ENCODE data around the gene TMCO6.

DNA sequence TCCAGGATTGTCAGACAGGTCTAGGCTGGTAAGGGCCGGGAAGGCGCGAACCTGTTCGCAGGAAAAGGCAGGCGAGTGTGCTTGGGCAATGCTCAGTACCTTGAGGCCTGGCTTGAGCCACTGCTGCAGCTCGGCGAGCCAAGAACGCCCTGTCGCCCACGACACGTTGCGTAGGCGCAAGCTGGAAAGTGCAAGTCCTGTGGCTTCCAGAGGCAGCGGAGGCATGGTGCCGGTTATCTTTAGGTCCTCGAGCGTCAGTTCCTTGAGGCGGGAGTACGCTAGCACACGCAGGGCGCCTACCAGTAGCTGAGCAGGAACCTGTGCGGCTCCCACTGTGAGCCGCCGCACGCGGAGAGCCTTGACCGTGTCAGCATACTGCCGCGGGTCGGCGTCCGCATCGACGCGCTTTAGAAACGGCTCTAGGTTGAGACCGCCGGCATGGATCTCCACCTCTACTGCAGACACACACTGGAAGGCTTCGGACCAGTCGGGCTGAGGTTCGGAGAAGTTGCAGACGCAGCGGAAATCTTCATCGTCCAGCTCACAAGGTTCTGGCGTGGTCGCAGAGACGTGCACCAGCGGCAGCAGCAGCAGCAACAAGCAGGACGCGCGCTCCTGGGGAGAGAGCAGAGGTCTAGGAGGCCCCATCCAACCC, 6.8 kb upstream of the TMCO6 start:
- TF ChIP-seq, protein P1, sequence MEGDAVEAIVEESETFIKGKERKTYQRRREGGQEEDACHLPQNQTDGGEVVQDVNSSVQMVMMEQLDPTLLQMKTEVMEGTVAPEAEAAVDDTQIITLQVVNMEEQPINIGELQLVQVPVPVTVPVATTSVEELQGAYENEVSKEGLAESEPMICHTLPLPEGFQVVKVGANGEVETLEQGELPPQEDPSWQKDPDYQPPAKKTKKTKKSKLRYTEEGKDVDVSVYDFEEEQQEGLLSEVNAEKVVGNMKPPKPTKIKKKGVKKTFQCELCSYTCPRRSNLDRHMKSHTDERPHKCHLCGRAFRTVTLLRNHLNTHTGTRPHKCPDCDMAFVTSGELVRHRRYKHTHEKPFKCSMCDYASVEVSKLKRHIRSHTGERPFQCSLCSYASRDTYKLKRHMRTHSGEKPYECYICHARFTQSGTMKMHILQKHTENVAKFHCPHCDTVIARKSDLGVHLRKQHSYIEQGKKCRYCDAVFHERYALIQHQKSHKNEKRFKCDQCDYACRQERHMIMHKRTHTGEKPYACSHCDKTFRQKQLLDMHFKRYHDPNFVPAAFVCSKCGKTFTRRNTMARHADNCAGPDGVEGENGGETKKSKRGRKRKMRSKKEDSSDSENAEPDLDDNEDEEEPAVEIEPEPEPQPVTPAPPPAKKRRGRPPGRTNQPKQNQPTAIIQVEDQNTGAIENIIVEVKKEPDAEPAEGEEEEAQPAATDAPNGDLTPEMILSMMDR (IDR thresholded peaks at IDR 0.05; ENCODE audit: insufficient read depth, low read length, poor library complexity, severe bottlenecking): no peak
- TF ChIP-seq EZH2phosphoT487 (conservative IDR thresholded peaks at IDR 0.05; ENCODE audit: low read length): no peak
